Activated CD4-positive, alpha-beta memory T cell treated with anti-CD3 and anti-CD28 coated beads for 36 hours (primary cell): Measurements from ENCODE around the gene TBC1D5. TPM values are rescaled to one million over a fixed set of nuclear protein-coding genes. Genes with fewer than 3 reads are reported as not detected.
"Not testable (repeated sequence)": the region's sequence is repeated elsewhere in the genome, so short reads cannot be mapped to it uniquely, and the experiment has no call there.

Source experiments
- CTCF ChIA-PET: fragments of 350-600 bp; sonication (Branson Sonifier 250); formaldehyde crosslinking; loops from one replicate; lab custom pipeline; 2021; ENCODE audit warnings: antibody characterized with exemption, inconsistent platforms; lab: Charles Lee
- POLR2A ChIA-PET: fragments of 350-600 bp; sonication (Branson Sonifier 250); formaldehyde crosslinking; loops from one replicate; lab custom pipeline; 2021; ENCODE audit warnings: antibody characterized with exemption; lab: Charles Lee
- DNase-seq: peaks from one replicate; pipeline ENCODE4 v3.0.0-alpha.2; 2020
- H3K27ac Mint-ChIP-seq: one replicate; pipeline ENCODE4 v1.8.0; 2021; ENCODE audit warnings: mixed read lengths
- H3K27me3 Mint-ChIP-seq: one replicate; pipeline ENCODE4 v1.8.0; 2021; ENCODE audit warnings: mixed read lengths
- H3K36me3 Mint-ChIP-seq: one replicate; pipeline ENCODE4 v1.8.0; 2021; ENCODE audit warnings: mixed read lengths
- H3K4me1 Mint-ChIP-seq: one replicate; pipeline ENCODE4 v1.8.0; 2021; ENCODE audit warnings: low read depth, mixed read lengths
- H3K4me3 Mint-ChIP-seq: one replicate; pipeline ENCODE4 v1.8.0; 2021; ENCODE audit warnings: mild to moderate bottlenecking, mixed read lengths
- H3K9me3 Mint-ChIP-seq: one replicate; pipeline ENCODE4 v1.8.0; 2021; ENCODE audit warnings: mixed read lengths
- intact Hi-C: fragments of 100-400 bp; cut with micrococcal nuclease; formaldehyde crosslinking; loops from one replicate; pipeline ENCODE4 v1.15.1; 2023
- total RNA-seq, 2 experiments: library from RNA; stranded (reverse); gene quantifications; one replicate each; pipeline ENCODE4 v1.2.3, GENCODE V29; 2021

Gene TBC1D5
- total RNA-seq, 2 experiments from 2014 or later = 49.2 to 53.7 TPM

GRCh38 chr3:17670749-17671148 lies 71.7 kb downstream of the TBC1D5 start:
- Mint-ChIP-seq H3K27ac (no peak overlapping the region), H3K36me3 (peaks cover 16% of the 10 kb centered on the region), H3K27me3 (no peaks in the 10 kb centered on the region), H3K9me3 (peaks cover 3% of the 10 kb centered on the region), H3K4me1 (no peaks in the 10 kb centered on the region), H3K4me3 (no peak overlapping the region)
- CTCF ChIA-PET = no interaction called here
- DNase-seq = no peak
- POLR2A ChIA-PET = no interaction called here
- intact Hi-C loops = no loop called here

DNA sequence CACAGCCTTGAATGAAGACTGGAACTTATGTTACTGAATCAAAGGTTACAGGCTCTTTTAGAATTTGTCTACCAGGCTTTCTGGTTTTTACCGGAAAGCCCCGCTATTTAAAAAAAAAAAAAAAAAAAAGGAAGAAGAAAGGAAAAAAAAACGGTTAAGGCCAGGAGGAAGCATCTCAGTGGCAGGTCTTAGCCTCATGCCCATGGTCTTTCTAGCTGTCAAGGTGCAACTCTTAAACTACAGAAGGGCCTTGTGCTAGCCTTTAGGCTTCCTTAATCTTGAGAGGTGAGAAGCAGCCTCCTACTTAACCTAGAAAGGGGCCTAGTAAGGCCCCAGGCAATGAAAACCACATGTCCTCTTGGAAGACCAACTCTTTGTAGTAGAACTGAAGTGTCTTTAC lies 77.5 kb downstream of the TBC1D5 start:
- H3K27me3 Mint-ChIP-seq = no peaks in the 10 kb centered on the region
- intact Hi-C loops = no loop called here
- H3K4me3 Mint-ChIP-seq = no peak overlapping the region
- CTCF ChIA-PET = interaction anchor here (1.4 kb wide), 1 partner anchor 176 kb away, joined by 4 read pairs; no protein-coding TSS in a partner anchor
- POLR2A ChIA-PET = no interaction called here
- peaks cover 3% of the 10 kb centered on the region for H3K9me3 Mint-ChIP-seq
- H3K36me3 Mint-ChIP-seq = peaks cover 7% of the 10 kb centered on the region
- H3K4me1 Mint-ChIP-seq = peaks cover 5% of the 10 kb centered on the region
- DNase-seq = no peak
- H3K27ac Mint-ChIP-seq = no peak overlapping the region

DNA sequence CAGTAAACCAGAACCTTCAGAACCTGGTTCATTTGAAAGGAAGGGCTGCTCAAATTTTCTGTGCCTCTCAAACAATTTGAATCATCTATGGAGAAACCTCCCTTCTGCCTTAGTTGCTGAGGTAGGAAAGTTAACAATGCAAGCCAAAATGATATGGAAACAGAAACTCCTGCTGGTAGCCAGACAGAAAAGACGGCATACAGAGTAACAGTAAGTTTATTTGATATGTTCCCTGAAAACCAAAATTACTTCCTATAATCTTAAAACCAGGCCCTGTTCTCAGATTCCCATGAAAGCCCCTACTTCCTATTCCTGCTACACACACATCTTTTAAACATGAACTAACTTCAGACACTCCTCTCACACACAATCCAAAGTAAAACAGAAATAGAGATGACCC lies 86.2 kb downstream of the TBC1D5 start:
- intact Hi-C loops = no loop called here
- H3K9me3 Mint-ChIP-seq = no peaks in the 10 kb centered on the region
- no peak overlapping the region for H3K27ac Mint-ChIP-seq
- H3K4me1 Mint-ChIP-seq = peaks cover 4% of the 10 kb centered on the region
- no peaks in the 10 kb centered on the region for H3K27me3 Mint-ChIP-seq
- no peaks in the 10 kb centered on the region for H3K36me3 Mint-ChIP-seq
- DNase-seq = no peak
- POLR2A ChIA-PET = no interaction called here
- CTCF ChIA-PET = no interaction called here
- no peak overlapping the region for H3K4me3 Mint-ChIP-seq

GRCh38 chr3:17655743-17656142 lies 86.7 kb downstream of the TBC1D5 start:
- Mint-ChIP-seq H3K9me3 (no peaks in the 10 kb centered on the region), H3K27me3 (no peaks in the 10 kb centered on the region), H3K27ac (no peak overlapping the region), H3K4me3 (no peak overlapping the region), H3K4me1 (peaks cover 4% of the 10 kb centered on the region), H3K36me3 (no peaks in the 10 kb centered on the region)
- POLR2A ChIA-PET = no interaction called here
- no peak for DNase-seq
- intact Hi-C loops = no loop called here
- CTCF ChIA-PET = no interaction called here

- H3K4me1 Mint-ChIP-seq, H3K9me3 Mint-ChIP-seq, DNase-seq, H3K27me3 Mint-ChIP-seq, H3K27ac Mint-ChIP-seq, H3K36me3 Mint-ChIP-seq, H3K4me3 Mint-ChIP-seq, POLR2A ChIA-PET, intact Hi-C loops, CTCF ChIA-PET: not testable (repeated sequence)
Measured at GRCh38 chr3:17649748-17650147, 92.7 kb downstream of the TBC1D5 start.

GRCh38 chr3:17648630-17649355 lies 93.6 kb downstream of the TBC1D5 start:
- DNase-seq, H3K9me3 Mint-ChIP-seq, H3K27me3 Mint-ChIP-seq, H3K4me1 Mint-ChIP-seq, H3K36me3 Mint-ChIP-seq, H3K4me3 Mint-ChIP-seq, intact Hi-C loops, H3K27ac Mint-ChIP-seq, POLR2A ChIA-PET, CTCF ChIA-PET: not testable (repeated sequence)

DNA sequence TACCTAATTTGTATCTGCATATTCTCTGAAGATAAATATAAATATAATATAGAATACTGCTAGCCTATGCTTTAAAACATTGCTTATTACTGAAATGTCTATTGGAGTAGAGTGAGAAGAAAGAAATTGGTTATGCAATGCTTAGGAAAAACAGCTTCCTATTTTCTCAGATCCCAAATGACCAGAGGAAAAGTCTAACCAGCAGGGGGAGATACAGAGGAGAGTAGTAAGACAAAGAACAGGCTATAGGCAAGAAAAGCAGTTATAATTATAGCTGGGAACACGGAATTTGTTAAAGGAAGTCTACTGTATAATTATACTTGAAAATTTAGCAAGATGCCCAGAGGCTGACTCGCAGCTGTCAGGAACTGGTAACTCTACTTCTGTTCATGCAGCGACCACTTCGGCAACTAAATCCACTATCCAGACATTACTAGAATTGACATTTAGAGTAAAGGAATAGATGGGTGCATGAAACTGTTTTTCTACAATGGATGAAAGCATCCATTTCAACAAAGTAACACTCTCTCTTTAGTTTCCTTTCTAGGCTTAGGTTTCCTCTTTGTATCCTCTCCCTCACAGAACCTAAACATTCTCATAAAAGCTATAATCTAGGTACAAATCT lies 97.2 kb downstream of the TBC1D5 start:
- intact Hi-C loops = loop anchor here (2.0 kb wide), 1 partner anchor 196 kb away; no protein-coding TSS in a partner anchor
- H3K27me3 Mint-ChIP-seq = no peaks in the 10 kb centered on the region
- POLR2A ChIA-PET = interaction anchor here (0.6 kb wide), 1 partner anchor 177 kb away, joined by 3 read pairs; no protein-coding TSS in a partner anchor
- H3K4me1 Mint-ChIP-seq = peaks cover 10% of the 10 kb centered on the region
- CTCF ChIA-PET = interaction anchor here (0.7 to 4.0 kb wide), 12 partner anchors 14 to 196 kb away, joined by 3 to 57 read pairs (median 3); no protein-coding TSS in a partner anchor
- DNase-seq = no peak
- H3K27ac Mint-ChIP-seq = no peak overlapping the region
- H3K9me3 Mint-ChIP-seq = peaks cover 4% of the 10 kb centered on the region
- peaks cover 5% of the 10 kb centered on the region for H3K36me3 Mint-ChIP-seq
- no peak overlapping the region for H3K4me3 Mint-ChIP-seq

GRCh38 chr3:17643691-17644090 lies 98.7 kb downstream of the TBC1D5 start:
- CTCF ChIA-PET = interaction anchor here (4.0 kb wide), 1 partner anchor 198 kb away, joined by 57 read pairs; no protein-coding TSS in a partner anchor
- Mint-ChIP-seq H3K4me3 (no peak overlapping the region), H3K27me3 (no peaks in the 10 kb centered on the region), H3K27ac (no peak overlapping the region), H3K9me3 (no peaks in the 10 kb centered on the region), H3K36me3 (no peaks in the 10 kb centered on the region), H3K4me1 (peaks cover 21% of the 10 kb centered on the region)
- DNase-seq = no peak
- intact Hi-C loops = loop anchor here (2.0 to 5.0 kb wide), 2 partner anchors 34 to 197 kb away; no protein-coding TSS in a partner anchor
- POLR2A ChIA-PET = no interaction called here

DNA sequence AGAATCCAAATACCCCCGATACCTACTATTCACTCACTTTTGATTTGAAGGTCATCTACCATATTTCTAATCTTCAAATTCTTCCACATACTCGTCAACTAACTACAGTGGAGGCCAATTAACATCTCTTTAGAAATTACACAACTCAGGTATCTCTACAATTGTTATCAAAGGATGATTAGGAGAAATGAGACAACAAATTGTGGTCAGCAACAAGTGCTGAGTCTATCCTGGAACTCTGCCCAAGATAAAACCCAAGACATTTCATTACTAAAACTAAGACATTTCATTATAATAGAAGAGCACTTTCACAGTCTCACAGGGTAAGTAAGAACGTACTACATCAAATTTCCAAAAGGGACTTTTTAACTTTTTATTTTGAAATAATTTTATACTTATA lies 100.0 kb downstream of the TBC1D5 start:
- Mint-ChIP-seq H3K4me1 (peaks cover 21% of the 10 kb centered on the region), H3K27ac (no peak overlapping the region), H3K4me3 (no peak overlapping the region), H3K9me3 (no peaks in the 10 kb centered on the region), H3K27me3 (no peaks in the 10 kb centered on the region), H3K36me3 (no peaks in the 10 kb centered on the region)
- POLR2A ChIA-PET = no interaction called here
- intact Hi-C loops = loop anchor here (5.0 kb wide), 1 partner anchor 35 kb away; no protein-coding TSS in a partner anchor
- CTCF ChIA-PET = interaction anchor here (4.0 kb wide), 1 partner anchor 199 kb away, joined by 57 read pairs; no protein-coding TSS in a partner anchor
- DNase-seq = no peak

DNA sequence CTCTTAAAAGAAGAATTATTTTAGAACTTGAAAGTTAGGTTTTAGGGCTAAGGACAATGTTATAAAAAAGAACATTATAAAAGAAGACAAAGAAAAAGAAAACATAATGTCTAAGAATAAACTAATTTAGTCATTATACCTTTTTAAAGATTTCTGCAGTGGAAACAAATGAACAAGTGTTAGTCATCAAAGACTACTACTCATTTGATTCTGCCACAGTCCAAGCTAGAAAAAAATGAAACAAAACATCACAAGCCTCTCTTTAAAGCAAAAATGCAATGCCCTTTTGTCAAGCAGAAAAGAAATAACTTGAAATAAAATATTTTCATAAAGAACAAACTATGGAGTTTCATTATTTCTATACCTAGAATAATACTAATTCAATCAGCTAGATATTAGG lies 102.0 kb downstream of the TBC1D5 start:
- H3K36me3 Mint-ChIP-seq = peaks cover 3% of the 10 kb centered on the region
- H3K4me3 Mint-ChIP-seq = no peak overlapping the region
- peaks cover 24% of the 10 kb centered on the region for H3K4me1 Mint-ChIP-seq
- POLR2A ChIA-PET = no interaction called here
- no peaks in the 10 kb centered on the region for H3K27me3 Mint-ChIP-seq
- H3K9me3 Mint-ChIP-seq = no peaks in the 10 kb centered on the region
- intact Hi-C loops = loop anchor here (5.0 kb wide), 1 partner anchor 37 kb away; no protein-coding TSS in a partner anchor
- CTCF ChIA-PET = interaction anchor here (0.6 kb wide), 1 partner anchor 1348 kb away, joined by 3 read pairs; no protein-coding TSS in a partner anchor
- DNase-seq = no peak
- no peak overlapping the region for H3K27ac Mint-ChIP-seq

- Mint-ChIP-seq H3K9me3 (no peaks in the 10 kb centered on the region), H3K27me3 (no peaks in the 10 kb centered on the region), H3K4me3 (no peak overlapping the region), H3K36me3 (peaks cover 3% of the 10 kb centered on the region), H3K27ac (no peak overlapping the region), H3K4me1 (peaks cover 25% of the 10 kb centered on the region)
- ChIA-PET CTCF (no interaction called here), POLR2A (no interaction called here)
- DNase-seq = no peak
- intact Hi-C loops = loop anchor here (5.0 kb wide), 1 partner anchor 38 kb away; no protein-coding TSS in a partner anchor
Measured at GRCh38 chr3:17639765-17640164, 102.7 kb downstream of the TBC1D5 start.

- Mint-ChIP-seq H3K36me3 (peaks cover 3% of the 10 kb centered on the region), H3K9me3 (no peaks in the 10 kb centered on the region), H3K27ac (no peak overlapping the region), H3K27me3 (no peaks in the 10 kb centered on the region), H3K4me1 (peaks cover 25% of the 10 kb centered on the region), H3K4me3 (no peak overlapping the region)
- DNase-seq = no peak
- ChIA-PET CTCF (no interaction called here), POLR2A (no interaction called here)
- intact Hi-C loops = no loop called here
Measured at GRCh38 chr3:17639257-17639656, 103.2 kb downstream of the TBC1D5 start.
